Stimulated activated naive CD8-positive, alpha-beta T cell treated with anti-CD3 and anti-CD28 coated beads, Interleukin-15, amount 100 ng/mL, for 72 hours (primary cell): ENCODE data around the gene MED16.

Source experiments
- ATAC-seq: fragments of 150-1000 bp; cut with Tn5 transposase; 2 replicates; pipeline ENCODE4 v1.10.0; 2021; ENCODE audit warnings: mild to moderate bottlenecking, moderate library complexity
- DNase-seq, 2 donors: peaks; one replicate each; pipeline ENCODE4 v3.0.0; 2021 to 2022
- H3K27ac Mint-ChIP-seq, 2 donors: one replicate each; pipeline ENCODE4 v1.8.0; 2022; ENCODE audit warnings: mild to moderate bottlenecking in 2 of 2, mixed read lengths in 2 of 2, moderate library complexity in 2 of 2
- H3K27me3 Mint-ChIP-seq: one replicate; pipeline ENCODE4 v1.8.0; 2022; ENCODE audit warnings: mixed read lengths
- H3K4me1 Mint-ChIP-seq: one replicate; pipeline ENCODE4 v1.8.0; 2022; ENCODE audit warnings: mild to moderate bottlenecking, mixed read lengths
- H3K4me3 Mint-ChIP-seq, 2 donors: one replicate each; pipeline ENCODE4 v1.8.0; 2022; ENCODE audit warnings: mild to moderate bottlenecking in 2 of 2, mixed read lengths in 2 of 2, moderate library complexity in 1 of 2
- H3K9me3 Mint-ChIP-seq, 2 donors: one replicate each; pipeline ENCODE4 v1.8.0; 2022; ENCODE audit warnings: mixed read lengths in 2 of 2

The MED16 gene

GRCh38 chr19:932648-933552, 39.9 kb upstream of the MED16 start:
- H3K4me1 Mint-ChIP-seq, result peaks cover 41% of the 10 kb centered on the region
- H3K4me3 Mint-ChIP-seq, result peak overlapping the region; percentile 51 to 75
- H3K27me3 Mint-ChIP-seq, result peaks cover 13% of the 10 kb centered on the region
- ATAC-seq (peak; percentile 62), DNase-seq (peak in 1 of 2 donors; percentile 39)
- H3K9me3 Mint-ChIP-seq, result no peaks in the 10 kb centered on the region
- no peak overlapping the region for H3K27ac Mint-ChIP-seq

GRCh38 chr19:931860-932647, 39.1 kb upstream of the MED16 start:
- H3K27ac Mint-ChIP-seq, result peak overlapping the region in 1 of 2 donors; percentile 76
- peaks cover 33% of the 10 kb centered on the region for H3K4me1 Mint-ChIP-seq
- no peak for ATAC-seq

DNA sequence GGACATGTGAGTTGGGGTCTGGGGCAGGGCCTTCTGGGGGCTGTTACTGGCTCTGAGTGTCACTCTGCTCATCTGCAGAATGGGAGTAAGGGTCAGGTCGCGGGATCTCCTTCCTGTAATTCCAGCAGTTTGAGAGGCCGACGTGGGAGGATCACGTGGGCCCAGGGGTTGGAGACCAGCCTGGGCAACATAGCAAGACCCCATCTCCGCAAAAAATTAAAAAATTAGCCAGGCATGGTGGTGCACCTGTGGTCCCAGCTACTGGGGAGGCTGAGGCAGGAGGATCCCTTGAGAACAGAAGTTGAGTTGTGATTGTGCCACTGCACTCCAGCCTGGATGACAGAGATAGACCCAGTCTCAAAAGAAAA, 36.9 kb upstream of the MED16 start:
- peaks cover 27% of the 10 kb centered on the region for H3K4me1 Mint-ChIP-seq

More at GRCh38 chr19:931860-932647, 39.1 kb upstream of the MED16 start:
- Mint-ChIP-seq H3K9me3 (no peaks in the 10 kb centered on the region), H3K27me3 (peaks cover 13% of the 10 kb centered on the region), H3K4me3 (peak overlapping the region; percentile 34 to 73)
- DNase-seq, result no peak

GRCh38 chr19:929203-929890, 36.4 kb upstream of the MED16 start:
- Mint-ChIP-seq H3K27me3 (peaks cover 13% of the 10 kb centered on the region), H3K4me1 (peaks cover 33% of the 10 kb centered on the region), H3K27ac (no peak overlapping the region), H3K9me3 (no peaks in the 10 kb centered on the region), H3K4me3 (no peak overlapping the region)
- DNase-seq (no peak), ATAC-seq (no peak)

More for the DNA sequence above, 36.9 kb upstream of the MED16 start:
- Mint-ChIP-seq H3K4me3 (no peak overlapping the region), H3K27me3 (peaks cover 13% of the 10 kb centered on the region), H3K9me3 (no peaks in the 10 kb centered on the region), H3K27ac (no peak overlapping the region)
- DNase-seq, result no peak
- ATAC-seq, result no peak

GRCh38 chr19:928471-929202, 35.6 kb upstream of the MED16 start:
- no peaks in the 10 kb centered on the region for H3K9me3 Mint-ChIP-seq
- DNase-seq, result no peak
- H3K27ac Mint-ChIP-seq, result no peak overlapping the region
- no peak for ATAC-seq
- H3K4me3 Mint-ChIP-seq, result no peak overlapping the region
- peaks cover 29% of the 10 kb centered on the region for H3K4me1 Mint-ChIP-seq
- peaks cover 13% of the 10 kb centered on the region for H3K27me3 Mint-ChIP-seq

DNA sequence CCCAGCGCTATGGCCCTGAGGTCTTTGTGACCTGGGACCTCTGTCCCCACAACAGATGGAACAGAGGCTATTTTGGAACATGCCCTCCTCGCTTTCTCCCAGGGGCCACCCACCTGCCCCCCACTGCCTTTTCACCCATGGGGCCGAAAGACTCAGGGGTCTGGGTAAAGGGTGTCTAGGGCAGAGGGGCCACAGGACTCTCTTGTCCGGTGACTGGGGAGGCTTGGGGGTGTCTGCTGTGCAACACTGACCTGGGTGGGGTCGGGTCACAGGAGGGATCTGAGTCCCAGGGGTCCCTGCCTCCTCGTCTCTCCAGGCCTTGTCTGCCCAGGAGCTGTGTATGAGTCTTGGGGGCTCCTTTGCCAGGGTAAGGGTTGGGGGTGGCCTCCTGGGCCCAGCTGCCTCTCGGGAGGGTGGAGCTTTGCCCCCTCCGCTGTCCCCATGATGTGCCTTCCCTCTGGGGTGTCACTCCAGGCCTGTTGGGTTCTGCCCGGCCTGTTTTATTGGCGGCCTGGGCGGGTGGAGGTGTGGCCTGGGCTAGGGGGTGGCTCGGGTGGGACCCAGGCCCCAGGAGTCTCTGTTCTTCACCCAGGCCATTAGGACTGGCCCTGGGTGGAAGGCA, 34.9 kb upstream of the MED16 start:
- no peak for DNase-seq
- Mint-ChIP-seq H3K4me3 (peak overlapping the region; percentile 35), H3K27ac (no peak overlapping the region), H3K9me3 (no peaks in the 10 kb centered on the region), H3K4me1 (peaks cover 27% of the 10 kb centered on the region), H3K27me3 (peaks cover 11% of the 10 kb centered on the region)
- ATAC-seq, result no peak

DNA sequence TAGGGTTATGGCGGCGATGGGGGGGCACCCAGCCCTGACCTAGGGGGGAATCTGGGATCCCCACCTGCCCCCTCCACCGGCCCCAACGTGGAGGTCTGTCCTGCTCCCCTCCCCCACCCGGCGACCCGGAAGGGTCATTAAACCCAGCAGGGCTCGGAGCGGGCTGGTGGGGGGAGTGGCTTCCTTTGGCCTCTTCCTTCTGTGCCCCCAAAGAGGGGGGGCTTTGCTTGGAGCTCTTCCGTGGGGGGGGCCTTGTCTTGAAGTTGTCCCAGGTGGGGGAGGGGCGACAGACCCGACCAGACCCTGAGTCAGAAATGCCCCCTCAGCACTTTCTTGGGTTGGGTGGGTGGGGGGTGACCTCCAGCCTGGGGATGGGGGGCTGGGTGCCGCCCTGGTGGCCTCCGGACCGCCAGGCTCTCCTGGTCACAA, 34.4 kb upstream of the MED16 start:
- no peak for DNase-seq
- ATAC-seq, result no peak
- H3K9me3 Mint-ChIP-seq, result no peaks in the 10 kb centered on the region

GRCh38 chr19:926589-927350, 33.8 kb upstream of the MED16 start:
- Mint-ChIP-seq H3K27ac (peak overlapping the region in 1 of 2 donors; percentile 74), H3K9me3 (no peaks in the 10 kb centered on the region), H3K27me3 (peaks cover 6% of the 10 kb centered on the region), H3K4me1 (peaks cover 19% of the 10 kb centered on the region), H3K4me3 (peak overlapping the region; percentile 84 to 88)
- ATAC-seq, result peak; percentile 29
- peak; percentile 48 to 75 for DNase-seq

More for the DNA sequence above, 34.4 kb upstream of the MED16 start:
- Mint-ChIP-seq H3K4me1 (peaks cover 22% of the 10 kb centered on the region), H3K27ac (no peak overlapping the region), H3K4me3 (peak overlapping the region; percentile 35), H3K27me3 (peaks cover 6% of the 10 kb centered on the region)

GRCh38 chr19:926323-926588, 33.3 kb upstream of the MED16 start:
- Mint-ChIP-seq H3K27ac (peak overlapping the region in 1 of 2 donors; percentile 74), H3K4me3 (peak overlapping the region; percentile 84 to 88), H3K4me1 (peaks cover 24% of the 10 kb centered on the region), H3K27me3 (peaks cover 9% of the 10 kb centered on the region), H3K9me3 (no peaks in the 10 kb centered on the region)
- ATAC-seq (no peak), DNase-seq (no peak)

GRCh38 chr19:925526-926322, 32.7 kb upstream of the MED16 start, which contains the start of gene ARID3A:
Gene ARID3A, plus strand, starts transcription at chr19:926035. Its CDS starts 3,494 bp downstream, at chr19:929529.
- Mint-ChIP-seq H3K27me3 (peaks cover 9% of the 10 kb centered on the region), H3K4me3 (peak within 1 kb of the TSS; percentile 84 to 88), H3K9me3 (no peaks in the 10 kb centered on the region), H3K4me1 (peaks cover 29% of the 10 kb centered on the region), H3K27ac (peak within 1 kb of the TSS; percentile 85 to 86)
- peak; percentile 83 to 88 for DNase-seq
- ATAC-seq, result peak; percentile 77

GRCh38 chr19:925087-925525, 32.1 kb upstream of the MED16 start:
- Mint-ChIP-seq H3K4me1 (peaks cover 31% of the 10 kb centered on the region), H3K9me3 (no peaks in the 10 kb centered on the region), H3K27ac (peak overlapping the region; percentile 85 to 86), H3K4me3 (peak overlapping the region; percentile 77 to 88), H3K27me3 (peaks cover 9% of the 10 kb centered on the region)
- peak; percentile 70 for ATAC-seq
- DNase-seq, result no peak

DNA sequence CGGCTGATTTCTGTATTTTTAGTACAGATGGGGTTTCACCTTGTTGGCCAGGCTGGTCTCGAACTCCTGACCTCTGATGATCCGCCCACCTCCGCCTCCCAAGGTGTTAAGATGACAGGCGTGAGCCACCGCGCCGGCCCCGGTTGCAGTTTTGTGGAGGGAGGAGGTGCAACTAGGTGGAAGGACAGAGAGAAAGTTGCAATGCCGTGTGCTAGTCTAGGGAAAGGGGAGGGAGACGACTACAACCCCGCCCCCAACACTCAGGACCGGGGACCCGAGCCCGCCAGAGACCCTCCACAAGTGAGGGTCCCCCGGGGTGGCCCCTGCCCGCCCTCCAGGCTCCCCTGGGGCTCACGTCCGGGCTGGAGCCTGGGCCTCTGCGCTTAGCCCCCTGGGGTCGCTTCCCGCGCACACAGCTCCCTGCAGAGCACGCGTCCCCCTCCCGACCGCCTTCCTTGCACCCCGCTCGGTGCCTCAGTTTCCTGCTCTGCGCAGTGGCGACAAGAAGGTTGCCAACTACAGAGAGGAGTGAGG, 31.6 kb upstream of the MED16 start:
- ATAC-seq, result no peak
- peak overlapping the region; percentile 77 to 88 for H3K4me3 Mint-ChIP-seq
- no peaks in the 10 kb centered on the region for H3K9me3 Mint-ChIP-seq
- peaks cover 9% of the 10 kb centered on the region for H3K27me3 Mint-ChIP-seq
- H3K4me1 Mint-ChIP-seq, result peaks cover 33% of the 10 kb centered on the region
- DNase-seq, result peak; percentile 30 to 41
- H3K27ac Mint-ChIP-seq, result no peak overlapping the region
